Right ventricle myocardium inferior (tissue), 1 donor: Measurements from ENCODE around the gene STAT1. TPM values are rescaled to one million over a fixed set of nuclear protein-coding genes. Genes with fewer than 3 reads are reported as not detected.
"Not testable (repeated sequence)": the region's sequence is repeated elsewhere in the genome, so short reads cannot be mapped to it uniquely, and the experiment has no call there.

Source experiments
- ATAC-seq: fragments of 200-7000 bp; cut with Tn5 transposase; one replicate; pipeline ENCODE4 v1.9.1; 2020; ENCODE audit warnings: mild to moderate bottlenecking, moderate library complexity
- DNase-seq: peaks from one replicate; pipeline ENCODE4 v3.0.0; 2021; ENCODE audit errors: missing footprints
- intact Hi-C: fragments of 100-400 bp; cut with DNase I; formaldehyde crosslinking; loops from one replicate; pipeline ENCODE4 v1.11.0; 2022
- total RNA-seq: library from RNA; stranded (reverse); fragmentation: NEBNext Ultra II Directional; extraction: Animal tissue kit (Norgen Biotek cat#: 25700); gene quantifications from one replicate; pipeline ENCODE4 v1.2.1, GENCODE V29; 2021
- donor health status: DM: no; HTN: yes; CAD: no; lungs with severe emphysema.

Gene STAT1
- total RNA-seq, 1 donor from 2014 or later = 35.5 TPM

- DNase-seq, ATAC-seq, intact Hi-C loops: not testable (repeated sequence)
Measured at GRCh38 chr2:190995315-190995714, 18.7 kb downstream of the STAT1 start.

GRCh38 chr2:190994148-190994547 is 19.8 kb downstream of the STAT1 start:
- ATAC-seq = no peak
- intact Hi-C loops = no loop called here
- DNase-seq = no peak

- intact Hi-C loops = no loop called here
- ATAC-seq (no peak), DNase-seq (no peak)
Measured at GRCh38 chr2:190993292-190993643, 20.7 kb downstream of the STAT1 start.

GRCh38 chr2:190990132-190990531 is 23.8 kb downstream of the STAT1 start:
- DNase-seq = no peak
- intact Hi-C loops = no loop called here
- ATAC-seq = no peak

- intact Hi-C loops = no loop called here
- DNase-seq (no peak), ATAC-seq (no peak)
Measured at GRCh38 chr2:190988910-190989309, 25.1 kb downstream of the STAT1 start.

- DNase-seq = no peak
- no peak for ATAC-seq
- intact Hi-C loops = no loop called here
Measured at GRCh38 chr2:190987938-190988337, 26.0 kb downstream of the STAT1 start.

GRCh38 chr2:190987116-190987515 is 26.9 kb downstream of the STAT1 start:
- intact Hi-C loops = no loop called here
- ATAC-seq = no peak
- no peak for DNase-seq

GRCh38 chr2:190986221-190986953 is 27.6 kb downstream of the STAT1 start:
- ATAC-seq (no peak), DNase-seq (no peak)
- intact Hi-C loops = no loop called here

- no peak for ATAC-seq
Measured at GRCh38 chr2:190984595-190984994, 29.4 kb downstream of the STAT1 start.

GRCh38 chr2:190982262-190983034 is 31.5 kb downstream of the STAT1 start:
- DNase-seq (no peak), ATAC-seq (no peak)
- intact Hi-C loops = no loop called here

More at GRCh38 chr2:190984595-190984994, 29.4 kb downstream of the STAT1 start:
- DNase-seq = no peak
- intact Hi-C loops = no loop called here

- ATAC-seq (no peak), DNase-seq (no peak)
- intact Hi-C loops = loop anchor here (2.0 kb wide), 1 partner anchor 33 kb away; the partner anchor contains the start of gene STAT1
Measured at GRCh38 chr2:190981733-190982132, 32.2 kb downstream of the STAT1 start.

- DNase-seq (no peak), ATAC-seq (no peak)
- intact Hi-C loops = loop anchor here (2.0 kb wide), 1 partner anchor 33 kb away; the partner anchor contains the start of gene STAT1
Measured at GRCh38 chr2:190981333-190981732, 32.6 kb downstream of the STAT1 start.

GRCh38 chr2:190980630-190981209 is 33.3 kb downstream of the STAT1 start:
- intact Hi-C loops = loop anchor here (2.0 kb wide), 1 partner anchor 34 kb away; the partner anchor contains the start of gene STAT1
- DNase-seq (no peak), ATAC-seq (no peak)

- intact Hi-C loops = loop anchor here (2.0 kb wide), 1 partner anchor 35 kb away; the partner anchor contains the start of gene STAT1
Measured at GRCh38 chr2:190979906-190980629, 33.9 kb downstream of the STAT1 start.

GRCh38 chr2:190978389-190979053 is 35.5 kb downstream of the STAT1 start:
- DNase-seq (no peak), ATAC-seq (no peak)
- intact Hi-C loops = no loop called here

More at GRCh38 chr2:190979906-190980629, 33.9 kb downstream of the STAT1 start:
- ATAC-seq = peak; percentile 95
- peak; percentile 77 for DNase-seq

- ATAC-seq (no peak), DNase-seq (no peak)
- intact Hi-C loops = no loop called here
Measured at GRCh38 chr2:190977505-190977904, 36.5 kb downstream of the STAT1 start.

GRCh38 chr2:190976521-190976920 is 37.5 kb downstream of the STAT1 start:
- intact Hi-C loops = no loop called here
- DNase-seq (no peak), ATAC-seq (no peak)

GRCh38 chr2:190974629-190975361 is 39.2 kb downstream of the STAT1 start:
- intact Hi-C loops = no loop called here
- peak; percentile 70 for DNase-seq
- ATAC-seq = peak; percentile 84
